ENCODE data around the gene SELENOS. TPM values are rescaled to one million over a fixed set of nuclear protein-coding genes. Genes with fewer than 3 reads are reported as not detected.
"Not testable (repeated sequence)": the region's sequence is repeated elsewhere in the genome, so short reads cannot be mapped to it uniquely, and the experiment has no call there.

The SELENOS gene
- total RNA-seq, 2 experiments from 2014 or later: 43.0 to 45.7 TPM

- ChIA-PET POLR2A (interaction anchor here (1.0 to 2.3 kb wide), 3 partner anchors 12 to 14 kb away, joined by 3 to 9 read pairs (median 5); partner anchors contain the start of gene SNRPA1), CTCF (interaction anchor here (0.8 to 1.8 kb wide), 4 partner anchors 9 to 18 kb away, joined by 3 to 5 read pairs (median 4); no protein-coding TSS in a partner anchor)
- H3K36me3 Mint-ChIP-seq (ENCODE audit: low read depth): no peaks in the 10 kb centered on the region
- H3K27me3 Mint-ChIP-seq: no peaks in the 10 kb centered on the region
- no peaks in the 10 kb centered on the region for H3K9me3 Mint-ChIP-seq
- H3K27ac Mint-ChIP-seq: no peak overlapping the region
- H3K4me1 Mint-ChIP-seq: no peaks in the 10 kb centered on the region
- no peak overlapping the region for H3K4me3 Mint-ChIP-seq
- DNase-seq: peak; percentile 11
Observed at GRCh38 chr15:101307048-101307896, 30.0 kb upstream of the SELENOS start.

- no peaks in the 10 kb centered on the region for H3K9me3 Mint-ChIP-seq
- H3K27me3 Mint-ChIP-seq: no peaks in the 10 kb centered on the region
- no peak for DNase-seq
- H3K4me3 Mint-ChIP-seq: no peak overlapping the region
- no peaks in the 10 kb centered on the region for H3K36me3 Mint-ChIP-seq (ENCODE audit: low read depth)
- H3K4me1 Mint-ChIP-seq: no peaks in the 10 kb centered on the region
- no peak overlapping the region for H3K27ac Mint-ChIP-seq
- POLR2A ChIA-PET: interaction anchor here (1.0 to 1.3 kb wide), 2 partner anchors 13 to 14 kb away, joined by 3 to 5 read pairs; no protein-coding TSS in a partner anchor
- CTCF ChIA-PET: interaction anchor here (0.8 to 1.8 kb wide), 4 partner anchors 9 to 17 kb away, joined by 3 to 5 read pairs (median 4); no protein-coding TSS in a partner anchor
Observed at GRCh38 chr15:101306341-101307047, 29.2 kb upstream of the SELENOS start.

- Mint-ChIP-seq H3K36me3 (ENCODE audit: low read depth) (no peaks in the 10 kb centered on the region), H3K4me3 (no peak overlapping the region), H3K27ac (no peak overlapping the region), H3K27me3 (no peaks in the 10 kb centered on the region), H3K9me3 (no peaks in the 10 kb centered on the region), H3K4me1 (no peaks in the 10 kb centered on the region)
- ChIA-PET POLR2A (interaction anchor here (1.3 kb wide), 1 partner anchor 15 kb away, joined by 5 read pairs; no protein-coding TSS in a partner anchor), CTCF (interaction anchor here (1.3 to 4.9 kb wide), 2 partner anchors 15 to 17 kb away, joined by 3 to 26 read pairs; no protein-coding TSS in a partner anchor)
- DNase-seq: no peak
Observed at GRCh38 chr15:101305820-101306255, 28.6 kb upstream of the SELENOS start.

GRCh38 chr15:101303408-101303807 is 26.1 kb upstream of the SELENOS start:
- no peaks in the 10 kb centered on the region for H3K36me3 Mint-ChIP-seq (ENCODE audit: low read depth)
- DNase-seq: no peak
- no peak overlapping the region for H3K4me3 Mint-ChIP-seq
- POLR2A ChIA-PET: interaction anchor here (0.8 to 3.4 kb wide), 3 partner anchors 9 to 30 kb away, joined by 3 to 11 read pairs (median 6); partner anchors contain the start of gene SNRPA1
- no peak overlapping the region for H3K27ac Mint-ChIP-seq
- H3K4me1 Mint-ChIP-seq: no peaks in the 10 kb centered on the region
- no peaks in the 10 kb centered on the region for H3K9me3 Mint-ChIP-seq
- CTCF ChIA-PET: interaction anchor here (0.6 to 4.9 kb wide), 4 partner anchors 17 to 338 kb away, joined by 3 to 35 read pairs (median 14); no protein-coding TSS in a partner anchor
- H3K27me3 Mint-ChIP-seq: no peaks in the 10 kb centered on the region

- peaks cover 29% of the 10 kb centered on the region for H3K4me1 Mint-ChIP-seq
- CTCF ChIA-PET: interaction anchor here (0.7 to 4.7 kb wide), 7 partner anchors 8 to 345 kb away, joined by 3 to 48 read pairs (median 18); no protein-coding TSS in a partner anchor
- POLR2A ChIA-PET: interaction anchor here (0.6 to 4.5 kb wide), 10 partner anchors 11 to 694 kb away, joined by 3 to 46 read pairs (median 22); partner anchors contain the start of gene TM2D3
- no peaks in the 10 kb centered on the region for H3K27me3 Mint-ChIP-seq
- no peak for DNase-seq
- H3K27ac Mint-ChIP-seq: no peak overlapping the region
- H3K9me3 Mint-ChIP-seq: no peaks in the 10 kb centered on the region
- H3K36me3 Mint-ChIP-seq (ENCODE audit: low read depth): peaks cover 22% of the 10 kb centered on the region
- peak overlapping the region; percentile 87 for H3K4me3 Mint-ChIP-seq
Observed at GRCh38 chr15:101296418-101297405, 19.4 kb upstream of the SELENOS start.

GRCh38 chr15:101295607-101296161 is 18.4 kb upstream of the SELENOS start:
- no peaks in the 10 kb centered on the region for H3K27me3 Mint-ChIP-seq
- ChIA-PET POLR2A (interaction anchor here (0.6 to 4.5 kb wide), 27 partner anchors 8 to 699 kb away, joined by 3 to 54 read pairs (median 5); partner anchors contain the start of genes ASB7, LINS1, TARS3 and TM2D3), CTCF (interaction anchor here (0.7 to 4.7 kb wide), 8 partner anchors 25 to 428 kb away, joined by 3 to 48 read pairs (median 5); partner anchors contain the start of genes CHSY1, TARS3 and TM2D3)
- H3K36me3 Mint-ChIP-seq (ENCODE audit: low read depth): peaks cover 25% of the 10 kb centered on the region
- H3K27ac Mint-ChIP-seq: peak overlapping the region; percentile 91
- DNase-seq: no peak
- peaks cover 34% of the 10 kb centered on the region for H3K4me1 Mint-ChIP-seq
- H3K4me3 Mint-ChIP-seq: peak overlapping the region; percentile 87
- H3K9me3 Mint-ChIP-seq: no peaks in the 10 kb centered on the region

- POLR2A ChIA-PET: interaction anchor here (0.8 to 4.5 kb wide), 34 partner anchors 8 to 699 kb away, joined by 3 to 54 read pairs (median 5); partner anchors contain the start of genes ASB7, LINS1, TARS3 and TM2D3
Observed at GRCh38 chr15:101294731-101295606, 17.7 kb upstream of the SELENOS start, which contains the start of gene SNRPA1. SNRPA1 (minus strand) TSS chr15:101295248; CDS start chr15:101295178, 70 bp downstream.

GRCh38 chr15:101293122-101293521 is 15.8 kb upstream of the SELENOS start:
- Mint-ChIP-seq H3K36me3 (ENCODE audit: low read depth) (peaks cover 46% of the 10 kb centered on the region), H3K9me3 (no peaks in the 10 kb centered on the region), H3K27ac (peak overlapping the region; percentile 92), H3K4me3 (peak overlapping the region; percentile 87), H3K4me1 (peaks cover 51% of the 10 kb centered on the region), H3K27me3 (no peaks in the 10 kb centered on the region)
- CTCF ChIA-PET: interaction anchor here (0.8 to 4.7 kb wide), 8 partner anchors 8 to 362 kb away, joined by 4 to 48 read pairs (median 6); no protein-coding TSS in a partner anchor
- no peak for DNase-seq
- POLR2A ChIA-PET: interaction anchor here (0.8 to 4.5 kb wide), 16 partner anchors 9 to 691 kb away, joined by 3 to 54 read pairs (median 10); partner anchors contain the start of genes ASB7, CHSY1, LINS1 and TM2D3

More at GRCh38 chr15:101294731-101295606, 17.7 kb upstream of the SELENOS start, which contains the start of gene SNRPA1:
- peaks cover 32% of the 10 kb centered on the region for H3K36me3 Mint-ChIP-seq (ENCODE audit: low read depth)
- H3K4me3 Mint-ChIP-seq: peak within 1 kb of the TSS; percentile 87
- H3K27ac Mint-ChIP-seq: peak within 1 kb of the TSS; percentile 92
- no peaks in the 10 kb centered on the region for H3K27me3 Mint-ChIP-seq
- no peaks in the 10 kb centered on the region for H3K9me3 Mint-ChIP-seq
- CTCF ChIA-PET: interaction anchor here (0.9 to 4.7 kb wide), 11 partner anchors 15 to 429 kb away, joined by 3 to 48 read pairs (median 5); partner anchors contain the start of genes CHSY1, TARS3 and TM2D3
- H3K4me1 Mint-ChIP-seq: peaks cover 40% of the 10 kb centered on the region
- peak; percentile 97 for DNase-seq

- Mint-ChIP-seq H3K36me3 (ENCODE audit: low read depth) (peaks cover 76% of the 10 kb centered on the region), H3K4me1 (peaks cover 55% of the 10 kb centered on the region), H3K9me3 (no peaks in the 10 kb centered on the region), H3K27me3 (no peaks in the 10 kb centered on the region), H3K4me3 (no peak overlapping the region), H3K27ac (peak overlapping the region; percentile 16)
- DNase-seq: no peak
- ChIA-PET CTCF (interaction anchor here (0.7 to 5.5 kb wide), 24 partner anchors 9 to 435 kb away, joined by 3 to 40 read pairs (median 4); partner anchors contain the start of genes CHSY1, TARS3 and TM2D3), POLR2A (interaction anchor here (1.1 to 2.6 kb wide), 4 partner anchors 9 to 352 kb away, joined by 4 to 16 read pairs (median 6); no protein-coding TSS in a partner anchor)
Observed at GRCh38 chr15:101288905-101289513, 11.7 kb upstream of the SELENOS start.

GRCh38 chr15:101287342-101287741 is 10.1 kb upstream of the SELENOS start:
- H3K27me3 Mint-ChIP-seq, H3K4me3 Mint-ChIP-seq, H3K27ac Mint-ChIP-seq, H3K9me3 Mint-ChIP-seq, DNase-seq: not testable (repeated sequence)
- ChIA-PET POLR2A (interaction anchor here (0.7 to 2.6 kb wide), 4 partner anchors 9 to 363 kb away, joined by 3 to 16 read pairs (median 4); no protein-coding TSS in a partner anchor), CTCF (interaction anchor here (0.6 to 5.5 kb wide), 13 partner anchors 8 to 938 kb away, joined by 3 to 40 read pairs (median 4); partner anchors contain the start of gene TARS3)
- peaks cover 76% of the 10 kb centered on the region for H3K36me3 Mint-ChIP-seq (ENCODE audit: low read depth)
- H3K4me1 Mint-ChIP-seq: peaks cover 44% of the 10 kb centered on the region
